NCI-H1092 treated with DMSO at 0.1 percent for 48 hours (cell line): ENCODE data around the gene IL36A.

Experiments
- DNase-seq: peaks from one replicate; lab custom pipeline; 2025; lab: John Stamatoyannopoulos, UW

IL36A gene

GRCh38 chr2:113005030-113005509 is at the start of gene IL36A:
Gene IL36A, plus strand, starts transcription at chr2:113005459. Its CDS starts 413 bp downstream, at chr2:113005872.
- DNase-seq = no peak

GRCh38 chr2:112957511-112957910 is 47.7 kb upstream of the IL36A start:
- DNase-seq = no peak

- DNase-seq = peak; percentile 18
Observed at GRCh38 chr2:112958428-112959108, 46.7 kb upstream of the IL36A start.

- DNase-seq = no peak
Observed at GRCh38 chr2:112959109-112959812, 46.0 kb upstream of the IL36A start.

GRCh38 chr2:112960230-112960825 is 44.9 kb upstream of the IL36A start:
- DNase-seq = no peak

GRCh38 chr2:112962308-112963175 is 42.7 kb upstream of the IL36A start:
- no peak for DNase-seq

GRCh38 chr2:112967023-112967422 is 38.2 kb upstream of the IL36A start:
- no peak for DNase-seq

- no peak for DNase-seq
Observed at GRCh38 chr2:112972423-112973086, 32.7 kb upstream of the IL36A start.

- DNase-seq = no peak
Observed at GRCh38 chr2:112973156-112973555, 32.1 kb upstream of the IL36A start.

- no peak for DNase-seq
Observed at GRCh38 chr2:112977559-112978056, 27.7 kb upstream of the IL36A start, which contains the start of gene IL36G. Gene IL36G, plus strand, starts transcription at chr2:112978006. Its CDS starts 633 bp downstream, at chr2:112978639.

- DNase-seq = no peak
Observed at GRCh38 chr2:112979731-112980130, 25.5 kb upstream of the IL36A start.

GRCh38 chr2:112980537-112980936 is 24.7 kb upstream of the IL36A start:
- no peak for DNase-seq

- no peak for DNase-seq
Observed at GRCh38 chr2:112985090-112985489, 20.2 kb upstream of the IL36A start.

GRCh38 chr2:112989611-112990010 is 15.6 kb upstream of the IL36A start:
- DNase-seq = no peak

GRCh38 chr2:112993831-112994230 is 11.4 kb upstream of the IL36A start:
- DNase-seq = no peak

- DNase-seq = no peak
Observed at GRCh38 chr2:112994648-112995047, 10.6 kb upstream of the IL36A start.

GRCh38 chr2:112995346-112995920 is 9.8 kb upstream of the IL36A start:
- DNase-seq = no peak

GRCh38 chr2:112996635-112997034 is 8.6 kb upstream of the IL36A start:
- no peak for DNase-seq

- DNase-seq = no peak
Observed at GRCh38 chr2:112997151-112997550, 8.1 kb upstream of the IL36A start.

GRCh38 chr2:113000436-113000835 is 4.8 kb upstream of the IL36A start:
- DNase-seq = no peak

GRCh38 chr2:113002677-113003076 is 2.6 kb upstream of the IL36A start:
- no peak for DNase-seq
